GM21529 (cell line): ENCODE measurements around the gene SLC19A1.
"Not testable (repeated sequence)": the region's sequence is repeated elsewhere in the genome, so short reads cannot be mapped to it uniquely, and the experiment has no call there.

Source experiments
- ATAC-seq: cut with Tn5 transposase; IDR thresholded peaks from one replicate; pipeline ENCODE4 v1.9.1; 2021; ENCODE audit not compliant: unreplicated experiment

Gene SLC19A1

GRCh38 chr21:45507888-45508508 lies 34.2 kb downstream of the SLC19A1 start:
- no peak for ATAC-seq

DNA sequence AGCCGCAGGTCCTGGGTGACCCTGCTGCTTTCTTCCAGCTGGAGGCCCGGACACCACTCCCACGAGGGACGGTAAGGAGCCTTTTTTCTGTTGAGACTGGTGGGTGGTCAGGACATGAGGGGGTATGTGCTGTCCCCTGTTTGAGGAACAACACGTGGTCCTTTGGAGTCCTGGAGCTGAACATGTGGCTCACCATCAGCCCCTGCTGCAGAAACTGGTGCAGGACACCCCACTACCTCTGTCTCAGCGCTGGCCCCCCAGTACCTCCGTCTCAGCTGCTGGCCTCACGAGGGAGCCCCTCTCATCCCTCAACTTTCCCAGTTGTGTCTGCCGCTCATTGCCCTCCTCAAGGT lies 34.7 kb downstream of the SLC19A1 start:
- ATAC-seq: no peak

- ATAC-seq: no peak
These were observed 35.3 kb downstream of the SLC19A1 start for GRCh38 chr21:45506836-45507522.

DNA sequence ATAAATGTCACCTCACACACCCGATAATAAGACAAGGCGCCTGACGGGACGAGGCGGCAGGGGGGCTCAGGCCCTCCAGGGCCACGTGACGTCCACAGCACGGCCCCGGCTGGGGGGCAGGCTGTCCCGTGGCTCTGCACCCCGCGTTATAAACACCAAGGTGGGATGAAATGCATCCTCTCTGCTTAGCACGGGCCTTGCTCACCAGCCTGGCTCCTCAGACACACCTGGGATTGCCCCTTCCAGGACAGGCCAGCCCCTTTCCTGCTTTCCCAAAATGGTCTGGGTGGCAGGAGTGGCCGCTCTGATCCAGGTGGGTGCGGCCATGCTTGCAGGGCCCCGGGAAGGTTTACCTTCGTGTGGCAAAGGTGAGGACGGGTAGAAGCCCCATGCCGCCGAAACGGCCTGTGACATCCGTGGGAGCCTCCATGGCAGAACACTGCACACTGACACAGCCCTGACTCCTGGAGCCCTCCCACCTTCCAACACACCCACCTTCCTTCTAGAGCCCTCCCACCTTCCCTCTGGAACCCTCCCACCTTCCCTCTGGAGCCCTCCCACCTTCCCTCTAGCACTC lies 35.9 kb downstream of the SLC19A1 start:
- no peak for ATAC-seq

- ATAC-seq: no peak
These were observed 36.7 kb downstream of the SLC19A1 start for GRCh38 chr21:45505416-45506021.

DNA sequence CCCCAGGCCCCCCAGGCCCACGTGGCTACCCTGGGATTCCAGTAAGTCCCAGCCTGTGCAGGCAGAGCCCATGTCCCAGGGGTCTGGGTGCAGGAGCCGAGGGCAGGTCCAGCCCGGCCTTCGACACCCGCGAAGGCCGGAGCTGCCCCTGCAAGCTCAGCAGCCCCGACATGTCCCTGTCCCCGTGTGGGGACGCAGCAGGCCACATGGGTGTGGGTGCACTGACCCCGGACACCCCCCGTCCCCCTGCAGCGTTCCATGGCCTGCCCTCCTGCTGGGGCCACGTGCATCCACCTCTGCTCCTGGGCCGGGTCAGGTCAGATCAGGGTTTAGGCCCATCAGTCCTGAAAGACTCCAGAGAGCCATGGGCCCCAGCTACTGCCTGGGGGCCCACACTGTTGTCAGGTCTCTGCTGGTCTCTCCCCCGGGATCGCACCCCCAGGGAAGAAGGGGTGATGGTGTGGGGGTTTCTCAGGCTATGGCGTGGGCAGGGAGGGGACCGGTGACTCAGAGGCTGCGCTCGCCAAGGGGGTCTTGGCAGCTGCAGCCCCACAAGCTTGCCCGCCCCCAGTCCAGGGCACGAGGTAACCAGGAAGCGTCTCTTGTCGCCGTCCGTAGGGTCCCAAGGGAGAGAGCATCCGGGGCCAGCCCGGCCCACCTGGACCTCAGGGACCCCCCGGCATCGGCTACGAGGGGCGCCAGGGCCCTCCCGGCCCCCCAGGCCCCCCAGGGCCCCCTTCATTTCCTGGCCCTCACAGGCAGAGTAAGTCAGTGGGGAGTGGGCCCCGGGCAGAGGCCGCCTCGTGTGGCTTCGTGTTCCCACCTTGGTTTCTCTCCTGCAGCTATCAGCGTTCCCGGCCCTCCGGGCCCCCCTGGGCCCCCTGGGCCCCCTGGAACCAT lies 37.5 kb downstream of the SLC19A1 start:
- ATAC-seq: no peak

DNA sequence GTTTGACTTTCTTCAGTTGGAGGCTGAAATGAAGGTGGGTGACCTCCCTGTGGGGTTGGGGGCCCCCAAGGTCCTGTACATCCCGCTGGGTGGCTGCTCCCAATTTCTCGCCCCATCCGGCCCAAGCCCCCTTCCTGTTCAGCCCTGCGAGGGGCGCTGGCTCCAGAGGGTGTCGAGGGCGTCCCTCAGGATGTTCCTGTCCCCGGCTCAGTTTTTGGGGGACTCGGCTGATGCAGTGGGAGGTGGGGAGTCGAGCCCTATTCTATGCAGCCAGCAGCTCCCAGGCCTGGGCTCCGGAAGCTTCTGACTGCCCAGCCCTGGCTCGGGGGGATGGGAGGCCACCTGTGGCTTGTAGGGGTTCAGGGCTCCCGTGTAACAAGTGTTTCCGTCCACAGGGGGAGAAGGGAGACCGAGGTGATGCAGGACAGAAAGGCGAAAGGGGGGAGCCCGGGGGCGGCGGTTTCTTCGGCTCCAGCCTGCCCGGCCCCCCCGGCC lies 38.2 kb downstream of the SLC19A1 start:
- no peak for ATAC-seq

- ATAC-seq: not testable (repeated sequence)
These were observed 39.0 kb downstream of the SLC19A1 start for GRCh38 chr21:45503226-45503625.

- no peak for ATAC-seq
These were observed 39.6 kb downstream of the SLC19A1 start for GRCh38 chr21:45502600-45502999.

- ATAC-seq: no peak
These were observed 40.3 kb downstream of the SLC19A1 start for GRCh38 chr21:45502006-45502345.

DNA sequence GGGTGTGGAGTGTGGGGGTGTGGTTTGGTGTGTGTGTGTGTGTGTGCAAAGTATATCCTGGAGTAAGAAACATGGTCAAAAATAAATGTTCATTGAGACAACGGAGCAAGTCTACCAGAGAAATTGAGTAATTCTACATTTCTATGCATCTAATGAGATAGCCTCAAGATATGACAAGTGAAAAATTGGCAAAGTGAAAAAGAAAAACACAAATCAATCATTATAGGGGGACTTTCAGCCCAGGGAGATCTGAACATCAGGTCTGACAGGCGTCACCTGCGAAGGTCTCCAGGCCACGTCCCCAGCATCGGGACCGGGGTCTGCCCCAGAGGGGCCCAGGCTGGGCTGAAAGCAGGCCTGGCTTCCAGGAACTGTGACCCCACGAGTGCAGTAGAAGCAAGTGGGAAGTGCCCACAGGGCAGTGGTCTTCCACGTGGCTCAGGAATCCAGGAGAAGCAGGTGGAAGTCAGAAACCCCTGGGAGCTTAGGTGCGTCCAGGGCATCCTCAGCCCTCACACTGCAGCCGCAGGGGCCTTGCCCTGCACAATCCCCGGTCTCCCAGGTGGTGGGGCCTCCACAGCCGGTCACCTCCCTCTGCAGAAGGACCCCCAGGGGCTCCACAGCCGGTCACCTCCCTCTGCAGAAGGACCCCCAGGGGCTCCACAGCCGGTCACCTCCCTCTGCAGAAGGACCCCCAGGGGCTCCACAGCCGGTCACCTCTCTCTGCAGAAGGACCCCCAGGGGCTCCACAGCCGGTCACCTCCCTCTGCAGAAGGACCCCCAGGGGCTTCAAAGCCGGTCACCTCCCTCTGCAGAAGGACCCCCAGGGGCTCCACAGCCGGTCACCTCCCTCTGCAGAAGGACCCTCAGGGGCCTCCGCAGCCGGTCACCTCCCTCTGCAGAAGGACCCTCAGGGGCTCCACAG lies 40.9 kb downstream of the SLC19A1 start:
- not testable (repeated sequence) for ATAC-seq

- no peak for ATAC-seq
These were observed 42.2 kb downstream of the SLC19A1 start for GRCh38 chr21:45499970-45500577.

GRCh38 chr21:45499201-45499750 lies 43.0 kb downstream of the SLC19A1 start:
- no peak for ATAC-seq

- no peak for ATAC-seq
These were observed 43.6 kb downstream of the SLC19A1 start for GRCh38 chr21:45498646-45499000.

GRCh38 chr21:45497846-45498645 lies 44.2 kb downstream of the SLC19A1 start:
- no peak for ATAC-seq

GRCh38 chr21:45496968-45497845 lies 45.0 kb downstream of the SLC19A1 start:
- no peak for ATAC-seq

GRCh38 chr21:45496151-45496967 lies 45.9 kb downstream of the SLC19A1 start:
- ATAC-seq: no peak
